NCI-H446 treated with DMSO at 0.1 percent for 48 hours (cell line): ENCODE results near the gene RAG1.

Experiments
- DNase-seq: peaks from one replicate; lab custom pipeline; 2025; lab: John Stamatoyannopoulos, UW

RAG1 gene

GRCh38 chr11:36590513-36590912, 22.7 kb downstream of the RAG1 start:
- no peak for DNase-seq

GRCh38 chr11:36591433-36591832, 23.6 kb downstream of the RAG1 start:
- DNase-seq, result no peak

- peak; percentile 90 for DNase-seq
Observed at GRCh38 chr11:36594316-36594989, 26.6 kb downstream of the RAG1 start, which contains the start of gene IFTAP. TSS of gene IFTAP (plus strand) at chr11:36594502. CDS start at chr11:36610104, 15,602 bp downstream.

- no peak for DNase-seq
Observed at GRCh38 chr11:36596880-36597279, 29.1 kb downstream of the RAG1 start.

GRCh38 chr11:36598051-36598450, 30.2 kb downstream of the RAG1 start, which contains the start of gene RAG2:
TSS of gene RAG2 (minus strand) at chr11:36598236. CDS start at chr11:36594168, 4,068 bp downstream.
- DNase-seq, result no peak

- no peak for DNase-seq
Observed at GRCh38 chr11:36600180-36600579, 32.4 kb downstream of the RAG1 start.

GRCh38 chr11:36601155-36601554, 33.3 kb downstream of the RAG1 start:
- no peak for DNase-seq

GRCh38 chr11:36602135-36602534, 34.3 kb downstream of the RAG1 start:
- no peak for DNase-seq

GRCh38 chr11:36605221-36606216, 37.7 kb downstream of the RAG1 start:
- no peak for DNase-seq

- DNase-seq, result no peak
Observed at GRCh38 chr11:36608491-36609199, 40.8 kb downstream of the RAG1 start.

GRCh38 chr11:36609383-36609782, 41.6 kb downstream of the RAG1 start:
- no peak for DNase-seq

GRCh38 chr11:36615826-36616225, 48.0 kb downstream of the RAG1 start:
- no peak for DNase-seq

GRCh38 chr11:36617543-36618362, 49.9 kb downstream of the RAG1 start:
- DNase-seq, result no peak

GRCh38 chr11:36618363-36619047, 50.7 kb downstream of the RAG1 start:
- DNase-seq, result no peak

- DNase-seq, result no peak
Observed at GRCh38 chr11:36619502-36619901, 51.7 kb downstream of the RAG1 start.

- no peak for DNase-seq
Observed at GRCh38 chr11:36620246-36620645, 52.4 kb downstream of the RAG1 start.

GRCh38 chr11:36622431-36623136, 54.8 kb downstream of the RAG1 start:
- no peak for DNase-seq

- no peak for DNase-seq
Observed at GRCh38 chr11:36623494-36623893, 55.7 kb downstream of the RAG1 start.

GRCh38 chr11:36627006-36627405, 59.2 kb downstream of the RAG1 start:
- no peak for DNase-seq

GRCh38 chr11:36627471-36627870, 59.7 kb downstream of the RAG1 start:
- DNase-seq, result no peak
